Measurements from ENCODE around the gene CTDSPL.

CTDSPL gene

GRCh38 chr3:37943631-37944314, 82.1 kb downstream of the CTDSPL start:
- DNase-seq (ENCODE audit: low read depth): no peak

GRCh38 chr3:37944391-37944842, 82.7 kb downstream of the CTDSPL start:
- peak; percentile 43 for DNase-seq (ENCODE audit: low read depth)

- DNase-seq (ENCODE audit: low read depth): no peak
Measured at GRCh38 chr3:37945156-37945806, 83.6 kb downstream of the CTDSPL start.

- DNase-seq (ENCODE audit: low read depth): peak; percentile 51
Measured at GRCh38 chr3:37945807-37946530, 84.3 kb downstream of the CTDSPL start.

GRCh38 chr3:37946531-37946889, 84.8 kb downstream of the CTDSPL start:
- DNase-seq (ENCODE audit: low read depth): no peak

- DNase-seq (ENCODE audit: low read depth): no peak
Measured at GRCh38 chr3:37949866-37950265, 88.2 kb downstream of the CTDSPL start.

- DNase-seq (ENCODE audit: low read depth): peak; percentile 33
Measured at GRCh38 chr3:37952564-37952963, 90.9 kb downstream of the CTDSPL start.

GRCh38 chr3:37953226-37953625, 91.5 kb downstream of the CTDSPL start:
- no peak for DNase-seq (ENCODE audit: low read depth)

- DNase-seq (ENCODE audit: low read depth): no peak
Measured at GRCh38 chr3:37953707-37954394, 92.2 kb downstream of the CTDSPL start.

- no peak for DNase-seq (ENCODE audit: low read depth)
Measured at GRCh38 chr3:37954881-37955280, 93.2 kb downstream of the CTDSPL start.

- no peak for DNase-seq (ENCODE audit: low read depth)
Measured at GRCh38 chr3:37955918-37956707, 94.4 kb downstream of the CTDSPL start.

- no peak for DNase-seq (ENCODE audit: low read depth)
Measured at GRCh38 chr3:37956723-37957538, 95.3 kb downstream of the CTDSPL start.

- no peak for DNase-seq (ENCODE audit: low read depth)
Measured at GRCh38 chr3:37957539-37957936, 95.9 kb downstream of the CTDSPL start.

- DNase-seq (ENCODE audit: low read depth): no peak
Measured at GRCh38 chr3:37961622-37962431, 100.1 kb downstream of the CTDSPL start.

- DNase-seq (ENCODE audit: low read depth): no peak
Measured at GRCh38 chr3:37963016-37963415, 101.3 kb downstream of the CTDSPL start.

- DNase-seq (ENCODE audit: low read depth): no peak
Measured at GRCh38 chr3:37963635-37964034, 102.0 kb downstream of the CTDSPL start.

GRCh38 chr3:37964146-37964545, 102.5 kb downstream of the CTDSPL start:
- no peak for DNase-seq (ENCODE audit: low read depth)

GRCh38 chr3:37964716-37965115, 103.0 kb downstream of the CTDSPL start:
- no peak for DNase-seq (ENCODE audit: low read depth)

- DNase-seq (ENCODE audit: low read depth): peak; percentile 71
Measured at GRCh38 chr3:37967260-37967881, 105.7 kb downstream of the CTDSPL start.

- DNase-seq (ENCODE audit: low read depth): no peak
Measured at GRCh38 chr3:37968199-37968598, 106.5 kb downstream of the CTDSPL start.
